Heart left ventricle (tissue), 16 donors: ENCODE data around the gene ABCC4. TPM values are rescaled to one million over a fixed set of nuclear protein-coding genes. Genes with fewer than 3 reads are reported as not detected.

ENCODE experiments used
- ATAC-seq, 4 donors: fragments of 200-7000 bp; cut with Tn5 transposase; one replicate each; pipeline ENCODE4 v1.9.1; 2020 to 2022; ENCODE audit warnings: moderate library complexity in 4 of 4, mild to moderate bottlenecking in 3 of 4, moderate number of reproducible peaks in 1 of 4
- DNase-seq, 5 donors: peaks; one replicate each; pipeline ENCODE4 v3.0.0-alpha.2; 2020
- H3K27ac ChIP-seq, 12 donors: fragments of 200-600 bp; sonication (generic) in 4 of 12; one replicate each; pipeline versions ENCODE4 v1.5.0 to v1.8.0; 2016 to 2022; ENCODE audit warnings: mild to moderate bottlenecking in 2 of 12
- H3K27me3 ChIP-seq, 9 donors: fragments of 200-600 bp; sonication (generic) in 2 of 9; one replicate each; pipeline versions ENCODE4 v1.5.1 to v1.8.0; 2016 to 2022; ENCODE audit warnings: mild to moderate bottlenecking in 3 of 9
- H3K36me3 ChIP-seq, 9 donors: fragments of 200-600 bp; sonication (generic) in 2 of 9; one replicate each; pipeline versions ENCODE4 v1.5.0 to v1.8.0; 2018 to 2022; ENCODE audit warnings: mild to moderate bottlenecking in 2 of 9
- H3K4me1 ChIP-seq, 12 donors: fragments of 200-600 bp; sonication (generic) in 4 of 12; one replicate each; pipeline versions ENCODE4 v1.5.0 to v1.8.0; 2016 to 2022; ENCODE audit warnings: mild to moderate bottlenecking in 3 of 12
- H3K4me3 ChIP-seq, 12 donors: fragments of 200-600 bp; sonication (generic) in 4 of 12; one replicate each; pipeline versions ENCODE4 v1.5.0 to v1.8.0; 2017 to 2022; ENCODE audit warnings: mild to moderate bottlenecking in 9 of 12, moderate library complexity in 4 of 12
- H3K9me3 ChIP-seq, 12 donors: fragments of 200-600 bp; sonication (generic) in 4 of 12; one replicate each; pipeline versions ENCODE4 v1.5.0 to v1.8.0; 2016 to 2022; ENCODE audit warnings: mild to moderate bottlenecking in 1 of 12
- CTCF ChIP-seq, 12 donors: fragments of 200-600 bp; sonication (generic) in 4 of 12; IDR thresholded peaks; one replicate each; pipeline versions ENCODE4 v1.5.0 to v1.8.0; 2018 to 2022; ENCODE audit warnings: antibody characterized with exemption in 12 of 12, mild to moderate bottlenecking in 5 of 12
- POLR2A ChIP-seq, 2 donors: fragments of 450-650 bp; IDR thresholded peaks; one replicate each; pipeline ENCODE4 v1.6.1; 2017; ENCODE audit warnings: antibody characterized with exemption in 2 of 2, mild to moderate bottlenecking in 2 of 2, moderate library complexity in 2 of 2
- WGBS, 4 donors: extraction: QIAGEN DNeasy Blood & Tissue Kit in 2 of 4; methylation state at CpG; one replicate each; pipeline versions ENCODE4 v1.1.5 to v1.1.7; 2013 to 2018; 5-methylcytosine and 5-hydroxymethylcytosine counted together
- intact Hi-C, 10 donors: fragments of 100-400 bp; cut with DNase I; formaldehyde crosslinking; loops; one replicate each; pipeline versions ENCODE4 v1.11.1 to v1.14.2; 2022
- polyA plus RNA-seq, 2 donors: library from polyadenylated mRNA; stranded (reverse); fragments of 200-250 nt; gene quantifications; one replicate each; pipeline ENCODE4 v1.2.3, GENCODE V29; 2013
- total RNA-seq, 9 donors: library from RNA; depleted of rRNA in 2 of 9; stranded (reverse); fragments of >200 nt in 2 of 9; fragmentation: NEBNext Ultra II Directional in 3 of 9; extraction: Animal tissue kit (Norgen Biotek cat#: 25700) in 3 of 9; gene quantifications; one replicate each; pipeline versions ENCODE4 v1.1.0 to v1.2.4, GENCODE V29; 2016 to 2023
- donor health status: ischemic (EF 13 %, LVEDD 7.1; RV severe dilation, severe dysfunction).
- donor health status: healthy with polysubstance abuse.
- donor health status: DM: no; HTN: yes; CAD: no.
- donor health status: DM: no; HTN: no; CAD: no.
- donor health status: ischemic (EF 25% LVEDD 6.9; RV normal size, moderate dysfunction).
- donor health status: ischemic (EF 25% LVEDD 5.7; RV mildly dilated, moderate dysfunction).
- donor health status: healthy.
- donor health status: DM: yes; HTN: yes; CAD: no.
- donor health status: ischemic (EF 35%, LVEDD 5.7; RV mildly dilated, moderate dysfunction).
- donor health status: nonischemic (EF 11% LVEDD 7.7; RV severe dilation, severe dysfunction).
- donor health status: DM: yes; HTN: yes; CAD: no.
- donor health status: PGD.
- donor health status: ischemic (EF 29% LVEDD 5.4; RV normal size, mild dysfunction).
- donor health status: nonischemic (EF 23%, LVEDD 6.1; RV moderate dilation, normal function).

The ABCC4 gene
- total and polyA plus RNA-seq, 11 donors, result 0.69 to 9.0 (median 5.3) TPM

- Histone ChIP-seq H3K27ac (peak overlapping the region; percentile 49 to 93 (median 77)), H3K36me3 (no peaks in the 10 kb centered on the region), H3K4me3 (peak overlapping the region; percentile 61 to 97 (median 78)), H3K9me3 (no peaks in the 10 kb centered on the region), H3K27me3 (no peaks in the 10 kb centered on the region), H3K4me1 (peaks cover 0 to 35% (median 9%) of the 10 kb centered on the region in 12 donors)
- ATAC-seq (peak; percentile 54 to 67 (median 58)), DNase-seq (peak; percentile 52 to 84 (median 65))
- 2 to 3% (median 2%) methylated on average over 20 to 45 of the region's 45 CpGs for WGBS, 4 donors
- intact Hi-C loops, result loop anchor here in 5 of 10 donors (2.0 to 5.0 kb wide), 4 partner anchors 77 to 108 kb away; no protein-coding TSS in a partner anchor
- no peak for TF ChIP-seq POLR2A (IDR thresholded peaks at IDR 0.05)
- TF ChIP-seq CTCF (IDR thresholded peaks at IDR 0.05), result peak in 7 of 12 donors; percentile 7 to 31 (median 21)
Measured at GRCh38 chr13:95300625-95301182, 547 bp downstream of the ABCC4 start.

GRCh38 chr13:95298971-95299621 is 2.2 kb downstream of the ABCC4 start:
- TF ChIP-seq CTCF (IDR thresholded peaks at IDR 0.05) (no peak), POLR2A (IDR thresholded peaks at IDR 0.05) (no peak)
- DNase-seq, result no peak
- H3K27ac ChIP-seq, result peak overlapping the region in 2 of 12 donors; percentile 85 to 93
- intact Hi-C loops, result loop anchor here in 7 of 10 donors (5.0 to 10.0 kb wide), 4 partner anchors 83 to 107 kb away; no protein-coding TSS in a partner anchor
- no peaks in the 10 kb centered on the region for H3K9me3 ChIP-seq
- 79 to 86% (median 82%) methylated on average over 11 of the region's 11 CpGs for WGBS, 4 donors
- no peak for ATAC-seq
- no peaks in the 10 kb centered on the region for H3K27me3 ChIP-seq
- no peaks in the 10 kb centered on the region for H3K36me3 ChIP-seq
- H3K4me1 ChIP-seq, result peaks cover 0 to 35% (median 9%) of the 10 kb centered on the region in 12 donors
- no peak overlapping the region for H3K4me3 ChIP-seq

- no peaks in the 10 kb centered on the region for H3K36me3 ChIP-seq
- no peak for ATAC-seq
- no peak for TF ChIP-seq POLR2A (IDR thresholded peaks at IDR 0.05)
- no peak for TF ChIP-seq CTCF (IDR thresholded peaks at IDR 0.05)
- H3K9me3 ChIP-seq, result no peaks in the 10 kb centered on the region
- H3K4me3 ChIP-seq, result no peak overlapping the region
- peak overlapping the region in 1 of 12 donors; percentile 42 for H3K27ac ChIP-seq
- WGBS, 4 donors, result 75 to 89% (median 85%) methylated on average over 8 of the region's 8 CpGs
- H3K4me1 ChIP-seq, result peaks cover 0 to 35% (median 9%) of the 10 kb centered on the region in 12 donors
- intact Hi-C loops, result loop anchor here in 7 of 10 donors (5.0 to 10.0 kb wide), 4 partner anchors 84 to 106 kb away; no protein-coding TSS in a partner anchor
- DNase-seq, result no peak
- no peaks in the 10 kb centered on the region for H3K27me3 ChIP-seq
Measured at GRCh38 chr13:95298169-95298965, 2.9 kb downstream of the ABCC4 start.
